GM23338 (cell line): ENCODE measurements around the gene SLC2A9.

Experiments
- CREB1 ChIP-seq: fragments of 250-450 bp; sonication (Bioruptor Pico); IDR thresholded peaks from 2 replicates; pipeline ENCODE4 v1.5.0; 2020; ENCODE audit warnings: low read depth, mild to moderate bottlenecking, moderate library complexity
- CTCF ChIP-seq, 2 experiments: fragments of 200-600 bp in 1 of 2; sonication (generic) in 1 of 2; conservative IDR thresholded peaks; 2 replicates each; pipeline versions ENCODE4 v1.5.1 to v1.6.1; 2016 to 2017; ENCODE audit warnings: antibody characterized with exemption in 2 of 2, low read depth in 2 of 2, mild to moderate bottlenecking in 2 of 2, moderate library complexity in 1 of 2
- ETS1 ChIP-seq: IDR thresholded peaks from 2 replicates; pipeline ENCODE4 v1.6.1; 2016; ENCODE audit warnings: antibody characterized with exemption
- EZH2 ChIP-seq: fragments of 200-600 bp; sonication (generic); IDR thresholded peaks from one replicate; pipeline ENCODE4 v1.8.0; 2017; ENCODE audit warnings: antibody characterized with exemption, mild to moderate bottlenecking, low read depth; ENCODE audit not compliant: unreplicated experiment
- EZH2phosphoT487 ChIP-seq: fragments of 200-600 bp; sonication (generic); IDR thresholded peaks from one replicate; pipeline ENCODE4 v1.8.1; 2018; ENCODE audit warnings: antibody characterized with exemption; ENCODE audit not compliant: unreplicated experiment
- JUNB ChIP-seq: IDR thresholded peaks from one replicate; pipeline ENCODE4 v1.6.1; 2016; ENCODE audit warnings: antibody characterized with exemption; ENCODE audit not compliant: unreplicated experiment
- NANOG ChIP-seq: IDR thresholded peaks from 2 replicates; pipeline ENCODE4 v1.6.1; 2016; ENCODE audit warnings: antibody characterized with exemption, borderline replicate concordance
- POLR2AphosphoS5 ChIP-seq: IDR thresholded peaks from 2 replicates; pipeline ENCODE4 v1.6.1; 2016; ENCODE audit warnings: antibody characterized with exemption, low read depth
- STAT1 ChIP-seq: IDR thresholded peaks from one replicate; pipeline ENCODE4 v1.6.1; 2016; ENCODE audit warnings: antibody characterized with exemption; ENCODE audit not compliant: unreplicated experiment
- ZNF114 ChIP-seq: fragments of 250-450 bp; sonication (Bioruptor Pico); IDR thresholded peaks from 2 replicates; pipeline ENCODE4 v1.5.0; 2020; ENCODE audit warnings: mild to moderate bottlenecking, moderate library complexity
- ZNF331 ChIP-seq: fragments of 250-450 bp; sonication (Bioruptor Pico); IDR thresholded peaks from 2 replicates; pipeline ENCODE4 v1.5.0; 2020; ENCODE audit warnings: low read depth, mild to moderate bottlenecking, moderate library complexity
- TF ChIP-seq, protein P1 (sequence below): IDR thresholded peaks from one replicate; pipeline ENCODE4 v1.6.1; 2018; ENCODE audit warnings: antibody characterized with exemption; ENCODE audit not compliant: unreplicated experiment

GRCh38 chr4:9977518-9978031 lies 43.7 kb downstream of the SLC2A9 start:
- no peak for TF ChIP-seq EZH2
- no peak for TF ChIP-seq EZH2phosphoT487
- TF ChIP-seq CTCF (conservative IDR thresholded peaks at IDR 0.05; ENCODE audit: low read depth in 2 of 2), result no peak
- no peak for TF ChIP-seq CREB1 (CRISPR knock-in tag)
- TF ChIP-seq STAT1, result no peak
- TF ChIP-seq POLR2AphosphoS5, result no peak
- TF ChIP-seq ETS1, result no peak
- TF ChIP-seq, protein P1, sequence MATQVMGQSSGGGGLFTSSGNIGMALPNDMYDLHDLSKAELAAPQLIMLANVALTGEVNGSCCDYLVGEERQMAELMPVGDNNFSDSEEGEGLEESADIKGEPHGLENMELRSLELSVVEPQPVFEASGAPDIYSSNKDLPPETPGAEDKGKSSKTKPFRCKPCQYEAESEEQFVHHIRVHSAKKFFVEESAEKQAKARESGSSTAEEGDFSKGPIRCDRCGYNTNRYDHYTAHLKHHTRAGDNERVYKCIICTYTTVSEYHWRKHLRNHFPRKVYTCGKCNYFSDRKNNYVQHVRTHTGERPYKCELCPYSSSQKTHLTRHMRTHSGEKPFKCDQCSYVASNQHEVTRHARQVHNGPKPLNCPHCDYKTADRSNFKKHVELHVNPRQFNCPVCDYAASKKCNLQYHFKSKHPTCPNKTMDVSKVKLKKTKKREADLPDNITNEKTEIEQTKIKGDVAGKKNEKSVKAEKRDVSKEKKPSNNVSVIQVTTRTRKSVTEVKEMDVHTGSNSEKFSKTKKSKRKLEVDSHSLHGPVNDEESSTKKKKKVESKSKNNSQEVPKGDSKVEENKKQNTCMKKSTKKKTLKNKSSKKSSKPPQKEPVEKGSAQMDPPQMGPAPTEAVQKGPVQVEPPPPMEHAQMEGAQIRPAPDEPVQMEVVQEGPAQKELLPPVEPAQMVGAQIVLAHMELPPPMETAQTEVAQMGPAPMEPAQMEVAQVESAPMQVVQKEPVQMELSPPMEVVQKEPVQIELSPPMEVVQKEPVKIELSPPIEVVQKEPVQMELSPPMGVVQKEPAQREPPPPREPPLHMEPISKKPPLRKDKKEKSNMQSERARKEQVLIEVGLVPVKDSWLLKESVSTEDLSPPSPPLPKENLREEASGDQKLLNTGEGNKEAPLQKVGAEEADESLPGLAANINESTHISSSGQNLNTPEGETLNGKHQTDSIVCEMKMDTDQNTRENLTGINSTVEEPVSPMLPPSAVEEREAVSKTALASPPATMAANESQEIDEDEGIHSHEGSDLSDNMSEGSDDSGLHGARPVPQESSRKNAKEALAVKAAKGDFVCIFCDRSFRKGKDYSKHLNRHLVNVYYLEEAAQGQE, result no peak
- TF ChIP-seq NANOG, result no peak
- TF ChIP-seq ZNF114, result no peak
- TF ChIP-seq ZNF331 (CRISPR knock-in tag), result no peak
- TF ChIP-seq JUNB, result no peak
